RWPE2 (cell line): ENCODE measurements around the gene KIF19.

Source experiments
- ATAC-seq: fragments of 200-7000 bp; cut with Tn5 transposase; 3 replicates; pipeline ENCODE4 v1.9.1; 2021; ENCODE audit warnings: low read depth
- DNase-seq: peaks from one replicate; pipeline ENCODE4 v3.0.0-alpha.2; 2020; ENCODE audit warnings: low spot score
- H3K27ac ChIP-seq: fragments of 450-650 bp; 2 replicates; pipeline ENCODE4 v1.5.1; 2017; ENCODE audit warnings: mild to moderate bottlenecking; ENCODE audit not compliant: poor library complexity, severe bottlenecking
- H3K27me3 ChIP-seq: fragments of 250-450 bp; sonication (Bioruptor Pico); 2 replicates; pipeline ENCODE4 v1.5.1; 2021; ENCODE audit warnings: mild to moderate bottlenecking, moderate library complexity; ENCODE audit not compliant: insufficient read depth, poor library complexity, severe bottlenecking
- H3K36me3 ChIP-seq: fragments of 250-450 bp; sonication (Bioruptor Pico); 2 replicates; pipeline ENCODE4 v1.5.1; 2020; ENCODE audit warnings: low read depth, mild to moderate bottlenecking, moderate library complexity
- H3K4me1 ChIP-seq: fragments of 250-450 bp; sonication (Bioruptor Pico); 2 replicates; pipeline ENCODE4 v1.5.1; 2021; ENCODE audit warnings: mild to moderate bottlenecking, moderate library complexity; ENCODE audit not compliant: insufficient read depth, poor library complexity, severe bottlenecking
- H3K4me3 ChIP-seq: fragments of 250-450 bp; sonication (Bioruptor Pico); 2 replicates; pipeline ENCODE4 v1.5.1; 2021; ENCODE audit warnings: mild to moderate bottlenecking, moderate library complexity; ENCODE audit not compliant: severe bottlenecking
- H3K9me3 ChIP-seq: fragments of 250-450 bp; sonication (Bioruptor Pico); 2 replicates; pipeline ENCODE4 v1.5.1; 2021; ENCODE audit warnings: mild to moderate bottlenecking, moderate library complexity; ENCODE audit not compliant: severe bottlenecking
- CTCF ChIP-seq: fragments of 450-650 bp; IDR thresholded peaks from one replicate; pipeline ENCODE4 v1.5.1; 2017; ENCODE audit warnings: mild to moderate bottlenecking, moderate library complexity; ENCODE audit not compliant: poor library complexity, severe bottlenecking

KIF19 gene

GRCh38 chr17:74314877-74315276 is 11.1 kb upstream of the KIF19 start:
- Histone ChIP-seq H3K4me1 (no peaks in the 10 kb centered on the region), H3K9me3 (no peaks in the 10 kb centered on the region), H3K4me3 (no peak overlapping the region), H3K27ac (no peak overlapping the region), H3K36me3 (no peaks in the 10 kb centered on the region), H3K27me3 (no peaks in the 10 kb centered on the region)
- no peak for DNase-seq
- TF ChIP-seq CTCF: no peak
- no peak for ATAC-seq

- no peak overlapping the region for H3K4me3 ChIP-seq
- no peak for DNase-seq
Observed at GRCh38 chr17:74316220-74316619, 9.8 kb upstream of the KIF19 start.

GRCh38 chr17:74317071-74317470 is 9.0 kb upstream of the KIF19 start:
- Histone ChIP-seq H3K36me3 (no peaks in the 10 kb centered on the region), H3K9me3 (no peaks in the 10 kb centered on the region), H3K4me1 (no peaks in the 10 kb centered on the region), H3K4me3 (no peak overlapping the region), H3K27me3 (no peaks in the 10 kb centered on the region), H3K27ac (no peak overlapping the region)
- no peak for TF ChIP-seq CTCF
- no peak for ATAC-seq
- DNase-seq: no peak

More at GRCh38 chr17:74316220-74316619, 9.8 kb upstream of the KIF19 start:
- ATAC-seq: no peak
- H3K4me1 ChIP-seq: no peaks in the 10 kb centered on the region
- H3K9me3 ChIP-seq: no peaks in the 10 kb centered on the region
- no peaks in the 10 kb centered on the region for H3K27me3 ChIP-seq
- no peak overlapping the region for H3K27ac ChIP-seq
- TF ChIP-seq CTCF: no peak
- no peaks in the 10 kb centered on the region for H3K36me3 ChIP-seq

- H3K27me3 ChIP-seq: no peaks in the 10 kb centered on the region
- DNase-seq: no peak
Observed at GRCh38 chr17:74318391-74318790, 7.6 kb upstream of the KIF19 start.

More at GRCh38 chr17:74318391-74318790, 7.6 kb upstream of the KIF19 start:
- ATAC-seq: no peak
- H3K4me1 ChIP-seq: no peaks in the 10 kb centered on the region
- H3K27ac ChIP-seq: no peak overlapping the region
- no peaks in the 10 kb centered on the region for H3K36me3 ChIP-seq
- no peak for TF ChIP-seq CTCF
- H3K9me3 ChIP-seq: no peaks in the 10 kb centered on the region
- no peak overlapping the region for H3K4me3 ChIP-seq
